GM19239 (cell line): ENCODE results near the gene SRRM3.
"Not testable (repeated sequence)": the region's sequence is repeated elsewhere in the genome, so short reads cannot be mapped to it uniquely, and the experiment has no call there.

ENCODE experiments used
- DNase-seq: peaks from one replicate; pipeline ENCODE4 v3.0.0; 2011; ENCODE audit warnings: low spot score; ENCODE audit not compliant: insufficient read length
- FAIRE-seq: peaks from 2 replicates; lab custom pipeline; 2011; peaks lifted over from hg19 to GRCh38; lab: Jason Lieb, UNC

Gene SRRM3

DNA sequence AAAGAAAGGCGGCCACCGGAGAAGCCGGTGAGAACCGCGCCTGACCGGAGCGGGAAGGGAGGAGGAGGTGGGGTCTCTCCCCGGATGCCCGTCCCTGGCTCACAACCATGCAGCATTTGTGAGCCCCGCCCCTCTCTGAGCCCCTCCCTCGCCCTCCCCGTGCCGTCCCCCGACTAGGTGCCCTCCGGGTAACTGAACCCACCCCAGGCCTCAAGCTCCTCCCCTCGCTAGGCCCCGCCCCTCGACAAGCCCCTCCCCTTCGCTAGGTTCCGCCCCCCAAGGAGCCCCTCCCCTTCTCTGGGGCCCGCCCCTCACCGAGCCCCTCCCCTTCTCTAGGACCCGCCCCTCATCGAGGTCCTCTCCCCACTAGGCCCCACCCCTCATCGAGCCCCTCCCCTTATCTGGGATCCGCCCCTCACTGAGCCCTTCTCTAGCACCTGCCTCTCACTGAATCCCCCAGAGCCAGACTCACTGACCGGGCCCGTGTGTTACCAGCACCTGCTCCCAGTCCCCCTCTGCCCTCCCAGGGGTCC, 58.5 kb downstream of the SRRM3 start:
- FAIRE-seq = no peak
- DNase-seq = no peak

DNA sequence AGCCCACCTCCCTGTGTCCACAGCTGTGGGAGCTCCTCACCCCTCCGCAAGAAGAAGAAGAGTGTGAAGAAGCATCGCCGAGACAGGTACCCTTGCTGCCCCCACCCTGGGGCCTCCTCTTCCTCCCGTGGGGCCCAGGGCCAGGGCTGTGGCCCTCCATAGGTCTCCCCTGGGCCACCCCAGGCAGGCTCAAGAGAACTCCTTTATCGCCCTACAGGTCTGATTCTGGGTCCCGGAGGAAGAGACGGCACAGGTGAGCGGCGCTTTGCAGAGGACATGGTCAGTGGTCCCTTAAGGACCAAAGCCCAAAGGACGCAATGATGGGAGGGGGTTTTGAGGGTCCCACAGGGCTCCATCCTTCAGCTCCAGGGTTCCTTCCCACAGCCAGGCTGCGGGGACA, 59.6 kb downstream of the SRRM3 start:
- DNase-seq = no peak

DNA sequence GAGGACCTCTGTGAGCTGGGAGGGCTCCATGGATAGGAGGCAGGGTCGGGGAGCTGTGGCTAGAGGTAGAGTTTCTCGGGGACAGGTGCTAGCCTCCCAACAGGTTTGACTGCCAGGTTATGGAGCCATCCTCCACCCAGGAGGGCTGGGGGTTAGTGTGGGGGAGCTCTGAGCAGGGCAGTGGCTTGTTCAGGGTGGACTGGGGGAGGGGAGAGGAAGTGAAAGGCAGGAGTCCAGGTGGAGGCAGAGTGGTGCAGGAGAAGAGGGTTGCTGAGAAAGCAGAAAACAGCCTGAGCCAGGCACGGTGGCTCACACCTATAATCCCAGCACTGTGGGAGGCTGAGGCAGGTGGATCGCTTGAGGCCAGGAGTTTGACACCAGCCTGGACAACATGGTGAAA, 60.2 kb downstream of the SRRM3 start:
- no peak for DNase-seq
- FAIRE-seq = no peak

More for the DNA sequence above, 59.6 kb downstream of the SRRM3 start:
- FAIRE-seq = no peak

DNA sequence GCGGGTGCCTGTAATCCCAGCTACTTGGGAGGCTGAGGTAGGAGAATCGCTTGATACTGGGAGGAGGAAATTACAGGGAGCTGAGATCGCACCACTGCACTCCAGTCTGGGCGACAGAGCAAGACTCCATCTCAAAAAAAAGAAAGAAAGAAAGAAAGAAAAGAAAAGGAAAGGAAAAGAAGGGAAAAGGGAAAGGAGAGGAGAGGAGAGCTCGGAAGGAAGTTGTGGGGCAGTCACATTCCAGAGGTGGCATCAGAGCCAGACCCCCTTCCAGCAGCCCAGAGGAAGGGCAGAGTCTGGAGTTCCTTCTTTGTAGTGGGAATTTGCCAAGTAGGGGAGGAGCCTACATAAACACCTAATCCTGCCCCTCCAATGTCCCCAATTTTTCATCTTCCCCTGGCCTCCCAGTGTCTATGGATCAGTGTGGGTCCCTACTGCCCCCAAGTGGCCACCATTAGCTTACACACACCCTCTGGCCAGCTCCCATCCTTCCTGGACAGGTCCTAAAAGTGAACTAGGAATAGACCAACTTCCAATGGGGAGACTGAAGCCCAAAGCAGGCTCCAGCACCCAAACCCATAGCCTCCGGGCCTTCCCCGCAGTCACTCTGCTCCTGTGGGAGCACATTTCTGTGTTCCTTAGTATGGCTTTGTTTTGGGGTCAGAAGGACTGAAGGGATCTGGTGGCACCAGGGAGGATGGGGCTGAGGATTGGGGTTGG, 61.1 kb downstream of the SRRM3 start:
- DNase-seq (peak; percentile 58), FAIRE-seq (peak; percentile 75)

DNA sequence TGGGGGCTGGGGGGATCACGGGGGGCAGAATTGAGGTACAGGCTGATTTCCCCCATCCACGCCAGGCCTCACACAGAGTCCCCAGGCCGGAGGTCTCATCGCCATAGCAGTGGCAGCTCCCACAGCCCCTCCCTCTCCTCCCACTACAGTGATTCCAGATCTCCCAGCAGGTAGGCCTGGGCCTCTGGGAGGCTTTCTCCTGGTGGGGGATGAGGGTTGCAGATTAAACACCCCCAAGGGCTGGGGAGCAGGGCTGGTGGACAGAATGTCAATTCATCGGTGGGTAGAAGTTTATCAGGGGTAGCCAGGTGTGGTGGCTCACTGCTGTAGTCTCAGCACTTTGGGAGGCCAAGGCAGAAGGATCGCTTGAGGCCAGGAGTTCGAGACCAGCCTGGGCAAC, 63.6 kb downstream of the SRRM3 start:
- FAIRE-seq = no peak
- no peak for DNase-seq

DNA sequence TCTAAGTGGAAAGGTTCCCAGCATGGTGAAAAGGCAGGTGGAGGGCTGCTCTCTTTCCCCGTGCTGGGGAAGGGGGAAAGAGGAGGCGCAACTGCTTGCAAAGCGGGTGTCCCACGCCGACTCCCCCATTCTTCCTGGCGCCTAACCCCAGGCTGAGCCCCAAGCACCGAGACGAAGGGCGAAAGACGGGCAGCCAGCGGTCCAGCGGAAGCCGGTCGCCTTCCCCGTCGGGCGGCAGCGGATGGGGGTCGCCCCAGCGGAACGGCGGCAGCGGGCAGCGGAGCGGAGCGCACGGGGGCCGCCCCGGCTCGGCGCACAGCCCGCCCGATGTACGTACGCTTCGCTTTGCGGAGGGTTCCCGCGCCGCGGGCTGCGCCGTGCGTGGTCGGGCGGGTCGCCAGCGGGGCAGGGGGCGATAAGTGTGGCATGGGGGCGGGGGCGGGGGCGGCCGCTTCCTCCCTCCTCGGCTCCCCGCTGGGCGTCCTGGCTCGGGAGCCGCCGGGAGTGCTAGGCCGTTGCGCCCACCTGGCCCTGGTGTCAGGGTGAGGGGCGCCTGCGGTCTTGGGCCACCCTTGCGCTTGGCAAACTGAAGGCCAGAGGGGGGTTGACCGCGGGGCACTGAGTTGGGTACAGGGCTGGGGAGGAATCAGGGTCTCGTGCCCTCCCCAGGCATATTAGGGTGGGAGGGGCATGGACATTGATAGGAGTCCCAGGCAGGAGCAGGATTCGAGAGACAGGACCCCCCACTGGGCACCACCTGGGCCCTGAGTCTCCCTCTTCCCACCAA, 65.6 kb downstream of the SRRM3 start:
- no peak for DNase-seq
- no peak for FAIRE-seq

DNA sequence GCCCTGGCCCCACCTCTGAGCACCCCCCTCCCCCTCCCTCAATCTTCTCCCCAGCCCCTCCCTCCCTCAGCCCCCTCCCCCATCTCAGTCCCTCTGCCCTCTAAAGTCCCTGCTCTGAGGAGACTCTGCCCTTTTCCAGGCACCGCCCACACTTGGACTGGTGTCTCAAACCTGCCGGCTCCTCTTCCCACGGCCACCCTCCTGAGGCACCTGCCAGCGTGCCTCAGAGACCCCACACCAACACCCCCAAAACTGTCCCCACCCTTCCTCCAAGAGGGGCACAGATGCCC, 66.1 kb downstream of the SRRM3 start:
- DNase-seq (no peak), FAIRE-seq (no peak)

DNA sequence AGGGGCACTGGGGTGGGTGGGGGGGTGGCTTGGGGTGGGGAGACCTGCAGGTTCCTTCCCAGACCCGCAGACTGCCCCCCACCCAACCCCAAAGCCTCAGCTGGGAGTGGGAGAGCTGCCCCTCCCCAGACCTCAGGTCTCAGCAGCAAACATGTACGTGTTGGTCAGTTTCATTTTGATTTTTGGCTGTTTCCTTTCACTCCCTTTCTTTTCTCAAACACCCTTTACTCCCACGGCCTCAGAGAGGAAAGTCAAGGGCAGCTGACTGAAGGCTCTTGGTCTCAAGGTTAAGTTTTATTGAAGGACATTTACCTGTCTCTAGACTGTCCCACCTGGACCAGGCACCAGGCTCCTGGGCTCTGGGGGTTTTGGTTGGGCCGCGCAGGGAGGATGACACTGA, 66.7 kb downstream of the SRRM3 start:
- DNase-seq = no peak
- peak; percentile 39 for FAIRE-seq

DNA sequence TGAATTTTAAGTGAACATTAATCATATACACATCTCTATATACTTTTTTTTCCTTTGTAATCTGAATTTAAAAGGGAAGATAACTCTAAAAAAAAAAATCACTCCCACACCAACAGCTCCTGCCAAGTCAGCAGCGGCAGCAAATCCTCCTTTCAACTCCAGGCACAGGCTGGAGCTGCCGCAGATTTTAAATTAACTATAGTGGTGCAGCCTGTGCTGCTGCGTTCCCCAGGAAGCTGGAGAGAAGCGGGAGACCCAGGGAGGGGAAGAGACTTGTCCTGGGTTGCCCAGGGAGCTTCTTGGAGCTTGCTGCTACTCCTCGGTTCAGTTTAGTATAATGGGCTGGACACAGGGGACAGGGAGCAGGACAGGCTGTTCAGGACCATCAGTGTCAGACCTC, 68.2 kb downstream of the SRRM3 start:
- DNase-seq (no peak), FAIRE-seq (no peak)

DNA sequence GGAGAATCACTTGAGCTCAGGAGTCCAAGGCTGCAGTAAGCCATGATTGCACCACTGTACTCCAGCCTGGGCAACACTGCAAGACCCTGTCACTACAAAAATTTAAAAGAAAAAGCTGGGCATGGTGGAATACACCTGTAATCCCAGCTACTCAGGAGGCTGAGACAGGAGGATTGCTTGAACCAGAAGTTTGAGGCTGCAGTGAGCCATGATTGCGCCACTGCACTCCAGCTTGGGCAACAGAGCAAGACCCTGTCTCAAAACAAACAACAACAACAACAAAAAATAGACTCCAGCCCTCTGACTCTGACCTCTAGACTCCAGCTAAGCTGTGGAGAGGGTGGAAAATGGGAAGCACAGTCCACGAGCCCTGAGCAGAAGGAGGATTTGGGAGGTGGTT, 69.7 kb downstream of the SRRM3 start:
- FAIRE-seq, DNase-seq: not testable (repeated sequence)

DNA sequence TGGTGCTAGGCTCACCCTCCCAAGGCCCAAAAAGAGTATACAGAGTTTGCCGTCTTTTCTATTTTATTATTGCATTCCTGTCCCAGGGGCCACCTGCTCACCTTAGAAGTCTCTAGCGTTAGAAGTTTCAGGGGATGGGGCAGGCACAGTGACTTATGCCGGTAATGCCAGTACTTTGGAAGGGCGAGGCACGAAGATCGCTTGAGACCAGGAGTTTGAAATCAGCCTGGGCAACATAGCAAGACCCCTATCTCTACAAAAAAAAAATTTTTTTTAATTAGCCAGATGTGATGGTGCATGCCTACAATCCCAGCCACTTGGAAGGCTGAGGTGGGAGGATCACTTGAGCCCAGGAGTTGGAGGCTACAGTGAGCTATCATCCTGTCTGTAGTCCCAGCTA, 70.4 kb downstream of the SRRM3 start:
- FAIRE-seq (no peak), DNase-seq (no peak)

DNA sequence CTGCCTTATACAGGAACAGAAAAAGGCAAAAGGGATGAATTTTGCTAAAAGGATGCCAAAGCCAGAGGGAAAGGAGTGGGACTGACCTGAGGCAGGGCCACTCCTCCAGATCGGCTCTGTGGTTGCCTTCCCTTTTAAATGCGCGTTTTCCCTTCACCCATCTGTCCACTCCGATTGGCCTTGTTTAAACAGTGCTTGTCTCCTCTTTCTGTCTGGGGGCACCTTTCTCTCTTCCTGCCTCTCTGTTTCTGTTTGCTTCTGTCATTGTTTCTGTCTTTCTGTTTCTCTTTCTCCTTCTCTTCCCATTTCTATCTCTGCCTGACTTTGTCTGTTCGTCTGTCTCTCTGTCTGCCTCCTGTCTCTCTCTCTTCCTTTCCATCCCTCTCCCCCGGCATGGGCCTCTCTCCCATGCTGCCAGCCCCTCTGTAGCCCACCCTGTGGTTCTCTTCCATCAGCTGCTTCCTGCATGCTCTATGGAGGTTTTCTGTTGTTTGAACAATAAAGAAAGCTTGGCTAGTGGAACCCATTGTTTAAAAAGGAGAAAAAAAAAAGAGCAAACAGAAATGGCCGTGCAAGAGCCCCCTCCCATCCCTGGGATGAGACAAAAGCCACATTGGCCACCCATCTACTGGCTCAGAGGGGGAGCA, 71.3 kb downstream of the SRRM3 start:
- DNase-seq (peak; percentile 58), FAIRE-seq (peak; percentile 78)

DNA sequence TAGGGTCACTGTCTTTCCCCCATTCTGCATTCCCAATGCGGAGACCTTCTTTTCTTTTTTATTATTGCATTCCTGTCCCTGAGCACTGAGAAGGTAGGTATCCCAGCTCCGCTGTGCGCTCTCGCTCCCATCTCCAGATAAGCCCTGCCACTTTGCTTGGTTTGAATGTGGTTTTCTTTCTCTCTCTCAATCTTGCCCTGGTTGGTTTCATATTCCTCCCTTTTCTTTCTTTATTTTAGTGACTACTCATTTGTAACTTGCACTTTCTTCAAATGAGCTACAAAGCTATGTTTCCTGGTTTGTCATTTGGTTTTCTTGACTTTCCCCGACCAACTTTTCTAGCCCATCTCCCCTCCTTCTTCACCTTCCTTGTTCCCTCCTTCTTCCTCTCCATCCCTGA, 71.8 kb downstream of the SRRM3 start:
- no peak for DNase-seq
- no peak for FAIRE-seq

DNA sequence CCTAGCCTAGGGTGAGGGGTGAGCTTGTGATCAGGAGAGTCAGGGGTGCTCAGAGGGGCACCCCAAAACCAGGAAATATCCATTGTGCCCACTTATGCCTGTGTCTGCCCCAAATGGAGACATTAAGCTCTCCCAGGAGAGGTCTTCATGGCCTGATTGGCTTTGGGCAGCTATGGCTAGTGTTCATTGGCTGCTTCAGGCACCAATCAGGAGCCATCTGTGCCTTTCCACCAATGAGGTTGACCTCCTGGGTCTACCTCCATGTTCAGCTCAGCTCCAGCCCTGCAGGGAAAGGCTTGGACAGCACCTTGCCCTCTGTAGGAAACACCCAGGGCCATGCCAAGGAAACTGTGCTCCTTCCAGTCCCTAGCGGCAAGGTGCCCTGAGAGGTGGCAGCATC, 76.8 kb downstream of the SRRM3 start:
- DNase-seq (no peak), FAIRE-seq (no peak)

DNA sequence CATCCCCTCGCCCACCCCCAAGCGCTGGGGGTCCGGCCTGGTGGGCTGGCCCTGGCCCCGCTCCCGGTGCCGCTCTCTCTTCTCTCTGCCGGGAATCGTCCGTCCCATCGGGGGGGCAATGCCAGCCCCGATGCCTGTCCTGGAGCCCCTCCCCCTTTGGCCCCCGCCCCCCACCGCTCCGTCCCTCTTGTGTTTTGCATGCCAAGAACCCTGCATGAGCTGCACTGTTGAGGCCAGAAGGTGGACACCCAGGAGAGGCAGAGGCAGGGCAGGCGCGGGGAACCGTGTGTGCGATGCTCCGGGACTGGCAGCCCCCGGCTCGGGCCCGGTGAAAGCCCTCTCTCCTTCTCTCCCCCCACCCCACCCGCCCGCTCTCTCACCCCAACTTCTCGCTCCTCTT, 78.7 kb downstream of the SRRM3 start:
- DNase-seq (no peak), FAIRE-seq (no peak)

DNA sequence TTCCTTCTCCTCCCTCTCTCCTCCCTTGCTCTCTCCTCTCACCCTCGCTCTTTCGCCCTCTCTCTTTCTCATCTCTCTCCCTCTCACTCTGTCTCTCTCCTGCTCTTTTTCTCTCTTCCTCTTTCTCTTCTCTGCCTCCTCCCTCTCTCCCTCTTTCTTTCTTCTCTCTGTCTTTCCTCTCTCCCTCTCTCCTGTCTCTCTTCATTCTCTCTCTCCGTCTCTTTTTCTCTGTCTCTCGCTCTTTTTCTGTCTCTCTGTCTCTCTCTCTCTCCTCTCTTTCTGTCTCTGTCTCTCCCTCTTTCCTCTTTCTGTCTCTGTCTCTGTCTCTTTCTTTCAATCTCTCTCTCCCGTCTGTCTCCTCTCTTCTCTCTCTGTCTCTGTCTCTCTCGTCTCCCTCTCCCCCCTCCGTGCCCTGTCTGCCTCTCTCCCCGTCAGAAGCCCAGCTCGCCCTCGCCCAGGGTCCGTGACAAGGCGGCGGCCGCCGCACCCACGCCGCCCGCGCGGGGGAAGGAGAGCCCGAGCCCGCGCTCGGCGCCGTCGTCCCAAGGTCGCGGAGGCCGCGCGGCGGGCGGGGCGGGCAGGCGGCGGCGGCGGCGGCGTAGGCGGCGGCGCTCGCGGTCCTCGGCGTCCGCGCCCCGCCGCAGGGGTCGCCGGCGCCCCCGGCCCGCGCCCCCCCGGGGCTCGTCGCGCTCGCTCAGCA, 79.5 kb downstream of the SRRM3 start:
- FAIRE-seq = no peak
- no peak for DNase-seq

DNA sequence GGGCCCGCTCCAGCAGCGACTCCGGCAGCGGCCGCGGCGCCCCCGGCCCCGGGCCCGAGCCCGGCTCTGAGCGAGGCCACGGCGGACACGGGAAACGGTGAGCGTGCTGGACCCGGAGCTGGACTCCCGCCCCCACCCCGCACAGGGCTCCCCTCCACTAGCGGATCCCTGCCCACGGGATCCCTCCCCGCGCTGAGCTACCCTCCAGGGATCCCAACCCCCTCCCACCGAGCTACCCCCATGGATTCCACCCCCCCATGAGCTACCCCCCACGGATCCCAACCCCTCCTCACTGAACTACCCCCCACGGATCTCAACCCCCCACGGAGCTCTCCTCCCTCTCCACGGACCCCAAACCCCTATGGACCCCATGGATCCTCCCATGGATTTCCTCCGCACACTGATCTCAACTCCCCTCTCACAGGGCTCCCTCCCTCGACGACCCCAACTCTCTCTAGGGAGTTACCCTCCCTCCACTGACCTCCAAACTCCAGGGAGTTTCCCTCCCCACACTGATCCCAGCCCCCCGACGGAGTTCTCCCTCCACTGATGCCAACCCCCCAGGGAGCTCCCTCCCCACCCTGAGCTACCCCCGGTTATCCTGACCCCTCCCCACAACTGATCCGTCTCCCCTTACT, 80.1 kb downstream of the SRRM3 start:
- DNase-seq (no peak), FAIRE-seq (no peak)

DNA sequence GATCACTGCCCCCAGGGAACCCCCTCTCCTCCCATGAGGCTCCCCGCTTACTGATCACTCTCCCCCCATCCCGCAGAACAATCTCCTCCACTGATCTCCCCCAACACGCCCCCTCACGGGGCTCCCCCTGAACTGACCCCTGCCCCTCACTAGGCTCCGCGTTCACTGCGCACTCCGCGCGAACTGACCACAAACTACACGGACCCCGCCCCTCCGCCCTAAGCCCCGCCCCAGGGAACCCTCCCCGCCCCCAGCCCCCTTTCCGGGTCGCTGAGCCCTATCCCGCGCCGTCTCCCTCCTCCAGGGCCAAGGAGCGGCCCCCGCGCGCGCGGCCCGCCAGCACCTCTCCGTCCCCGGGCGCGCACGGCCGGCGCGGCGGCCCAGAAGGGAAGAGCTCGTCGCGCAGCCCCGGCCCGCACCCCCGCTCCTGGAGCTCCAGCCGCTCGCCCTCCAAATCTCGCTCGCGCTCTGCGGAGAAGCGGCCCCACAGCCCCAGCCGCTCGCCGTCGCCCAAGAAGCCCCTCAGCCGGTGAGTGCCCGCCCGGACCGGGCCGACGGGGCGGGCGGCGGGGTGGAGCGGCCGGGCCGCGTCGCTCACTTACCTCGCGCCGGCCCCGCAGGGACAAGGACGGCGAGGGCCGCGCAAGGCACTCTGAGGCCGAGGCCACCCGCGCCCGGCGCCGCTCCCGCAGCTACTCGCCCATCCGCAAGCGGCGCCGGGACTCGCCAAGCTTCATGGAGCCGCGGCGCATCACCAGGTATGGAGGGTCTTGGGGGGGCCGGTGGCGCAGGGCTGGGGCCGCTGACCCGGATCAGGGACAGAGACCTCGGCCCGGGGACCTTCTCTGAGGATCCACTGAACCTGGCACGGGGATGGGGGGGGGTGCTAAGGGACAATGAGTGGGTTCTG, 80.9 kb downstream of the SRRM3 start:
- DNase-seq (no peak), FAIRE-seq (no peak)
